Liver (tissue), 3 donors: ENCODE data around the gene CKM.

ENCODE experiments used
- EGR1 ChIP-seq, 2 donors: IDR thresholded peaks; 2 replicates each; pipeline ENCODE4 v1.6.1; 2016 to 2018; ENCODE audit warnings: antibody characterized with exemption in 2 of 2, low read depth in 2 of 2
- JUND ChIP-seq, 2 donors: IDR thresholded peaks; 2 replicates each; pipeline ENCODE4 v1.6.1; 2016; ENCODE audit warnings: antibody characterized with exemption in 2 of 2
- NR2F2 ChIP-seq: IDR thresholded peaks from 2 replicates; pipeline ENCODE4 v1.6.1; 2016; ENCODE audit warnings: antibody characterized with exemption
- RAD21 ChIP-seq, 2 donors: IDR thresholded peaks; 2 replicates each; pipeline ENCODE4 v1.6.1; 2016; ENCODE audit warnings: antibody characterized with exemption in 2 of 2, mild to moderate bottlenecking in 2 of 2
- REST ChIP-seq: IDR thresholded peaks from 2 replicates; pipeline ENCODE4 v1.6.1; 2016; ENCODE audit warnings: antibody characterized with exemption, mild to moderate bottlenecking
- RXRA ChIP-seq, 2 donors: IDR thresholded peaks; 2 replicates each; pipeline ENCODE4 v1.6.1; 2017 to 2018; ENCODE audit warnings: antibody characterized with exemption in 2 of 2, mild to moderate bottlenecking in 1 of 2
- TAF1 ChIP-seq: conservative IDR thresholded peaks from 2 replicates; pipeline ENCODE4 v1.6.1; 2016; ENCODE audit warnings: antibody characterized with exemption, mild to moderate bottlenecking
- YY1 ChIP-seq: IDR thresholded peaks from 2 replicates; pipeline ENCODE4 v1.6.1; 2016; ENCODE audit warnings: antibody characterized with exemption, mild to moderate bottlenecking
- TF ChIP-seq, protein P1 (sequence below): fragments of 150-350 bp; IDR thresholded peaks from 2 replicates; pipeline ENCODE4 v1.5.1; 2017; ENCODE audit warnings: improper control_type of control experiment, low read depth, low read length; ENCODE audit not compliant: missing input control
- TF ChIP-seq, protein P2 (sequence below): IDR thresholded peaks from 2 replicates; pipeline ENCODE4 v1.6.1; 2016; ENCODE audit warnings: antibody characterized with exemption
- TF ChIP-seq, protein P3 (sequence below): IDR thresholded peaks from 2 replicates; pipeline ENCODE4 v1.6.1; 2016; ENCODE audit warnings: antibody characterized with exemption
- donor health status: healthy.
- donor health status: healthy.

- TF ChIP-seq NR2F2 (no peak), REST (no peak), RXRA (IDR thresholded peaks at IDR 0.05) (no peak), EGR1 (IDR thresholded peaks at IDR 0.05; ENCODE audit: low read depth in 2 of 2) (no peak), RAD21 (IDR thresholded peaks at IDR 0.05) (no peak), YY1 (no peak), JUND (IDR thresholded peaks at IDR 0.05) (no peak), TAF1 (no peak)
- TF ChIP-seq, protein P1, sequence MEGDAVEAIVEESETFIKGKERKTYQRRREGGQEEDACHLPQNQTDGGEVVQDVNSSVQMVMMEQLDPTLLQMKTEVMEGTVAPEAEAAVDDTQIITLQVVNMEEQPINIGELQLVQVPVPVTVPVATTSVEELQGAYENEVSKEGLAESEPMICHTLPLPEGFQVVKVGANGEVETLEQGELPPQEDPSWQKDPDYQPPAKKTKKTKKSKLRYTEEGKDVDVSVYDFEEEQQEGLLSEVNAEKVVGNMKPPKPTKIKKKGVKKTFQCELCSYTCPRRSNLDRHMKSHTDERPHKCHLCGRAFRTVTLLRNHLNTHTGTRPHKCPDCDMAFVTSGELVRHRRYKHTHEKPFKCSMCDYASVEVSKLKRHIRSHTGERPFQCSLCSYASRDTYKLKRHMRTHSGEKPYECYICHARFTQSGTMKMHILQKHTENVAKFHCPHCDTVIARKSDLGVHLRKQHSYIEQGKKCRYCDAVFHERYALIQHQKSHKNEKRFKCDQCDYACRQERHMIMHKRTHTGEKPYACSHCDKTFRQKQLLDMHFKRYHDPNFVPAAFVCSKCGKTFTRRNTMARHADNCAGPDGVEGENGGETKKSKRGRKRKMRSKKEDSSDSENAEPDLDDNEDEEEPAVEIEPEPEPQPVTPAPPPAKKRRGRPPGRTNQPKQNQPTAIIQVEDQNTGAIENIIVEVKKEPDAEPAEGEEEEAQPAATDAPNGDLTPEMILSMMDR: no peak
- TF ChIP-seq, protein P2, sequence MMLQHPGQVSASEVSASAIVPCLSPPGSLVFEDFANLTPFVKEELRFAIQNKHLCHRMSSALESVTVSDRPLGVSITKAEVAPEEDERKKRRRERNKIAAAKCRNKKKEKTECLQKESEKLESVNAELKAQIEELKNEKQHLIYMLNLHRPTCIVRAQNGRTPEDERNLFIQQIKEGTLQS: no peak
- TF ChIP-seq, protein P3, sequence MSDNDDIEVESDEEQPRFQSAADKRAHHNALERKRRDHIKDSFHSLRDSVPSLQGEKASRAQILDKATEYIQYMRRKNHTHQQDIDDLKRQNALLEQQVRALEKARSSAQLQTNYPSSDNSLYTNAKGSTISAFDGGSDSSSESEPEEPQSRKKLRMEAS: no peak
These were observed 364 bp downstream of the CKM start for GRCh38 chr19:45322311-45322710.
